Dermis microvascular lymphatic vessel endothelial cell (primary cell): Measurements from ENCODE around the gene EIF5AL1. TPM values are rescaled to one million over a fixed set of nuclear protein-coding genes. Genes with fewer than 3 reads are reported as not detected.
"Not testable (repeated sequence)": the region's sequence is repeated elsewhere in the genome, so short reads cannot be mapped to it uniquely, and the experiment has no call there.

ENCODE experiments used
- DNase-seq, 2 donors: peaks; one replicate each; pipeline versions ENCODE4 v3.0.0 to v3.0.0-alpha.2; 2010; ENCODE audit warnings: low read depth in 2 of 2
- total RNA-seq: library from RNA; depleted of rRNA; stranded (reverse); fragments of >200 nt; gene quantifications from 2 replicates; pipeline ENCODE4 v1.2.1, GENCODE V29; 2014

The EIF5AL1 gene
- total RNA-seq, 1 donor from 2014 or later = 0.39 TPM

GRCh38 chr10:79555354-79556309 lies 43.3 kb downstream of the EIF5AL1 start:
- DNase-seq = no peak

GRCh38 chr10:79556961-79557360 lies 44.6 kb downstream of the EIF5AL1 start:
- DNase-seq = not testable (repeated sequence)

GRCh38 chr10:79559726-79560125 lies 47.4 kb downstream of the EIF5AL1 start:
- no peak for DNase-seq

GRCh38 chr10:79560160-79560709 lies 47.9 kb downstream of the EIF5AL1 start, which contains the start of gene SFTPA2:
SFTPA2 (minus strand) TSS chr10:79560407; CDS start chr10:79559483, 924 bp downstream.
- no peak for DNase-seq

GRCh38 chr10:79561257-79561656 lies 48.9 kb downstream of the EIF5AL1 start:
- DNase-seq = no peak

- DNase-seq = peak; percentile 38 to 59
Observed at GRCh38 chr10:79562135-79562756, 49.9 kb downstream of the EIF5AL1 start.

- DNase-seq = no peak
Observed at GRCh38 chr10:79563426-79563825, 51.1 kb downstream of the EIF5AL1 start.

Other genes starting within 250 kb of the EIF5AL1 start
- gene PPIF, start 165.1 kb upstream of the EIF5AL1 start, total RNA-seq = 12.7 and 22.1 TPM in 2 replicates
- 2.7 and 4.7 TPM in 2 replicates for gene ZCCHC24, start 66.9 kb upstream of the EIF5AL1 start, total RNA-seq
- gene SFTPA2, start 47.9 kb downstream of the EIF5AL1 start, total RNA-seq = not detected in 2 replicates
- gene SFTPA1, start 98.4 kb downstream of the EIF5AL1 start, total RNA-seq = not detected in 2 replicates
- gene NUTM2B, start 190.7 kb downstream of the EIF5AL1 start, total RNA-seq = under 0.01 and 0.26 TPM in 2 replicates